Fibroblast of villous mesenchyme (primary cell): ENCODE data around the gene TBX2. TPM values are rescaled to one million over a fixed set of nuclear protein-coding genes. Genes with fewer than 3 reads are reported as not detected.
A peak's percentile ranks its signal among the peaks of the same experiment; 100 is the strongest.

Experiments used
- DNase-seq: peaks from one replicate; pipeline ENCODE4 v3.0.0-alpha.2; 2010; ENCODE audit warnings: low read depth
- H3K4me3 ChIP-seq: 2 replicates; pipeline ENCODE4 v1.5.1; 2011; ENCODE audit warnings: low read depth, mild to moderate bottlenecking, low read length
- total RNA-seq: library from RNA; depleted of rRNA; stranded (reverse); fragments of >200 nt; gene quantifications from 2 replicates; pipeline ENCODE4 v1.2.3, GENCODE V29; 2012
- TF ChIP-seq, protein P1 (sequence below): IDR thresholded peaks from 2 replicates; pipeline ENCODE4 v1.5.1; 2012; ENCODE audit warnings: low read depth, mild to moderate bottlenecking, low read length; ENCODE audit not compliant: insufficient read depth

TBX2 gene
- total RNA-seq, 1 donor = 12.5 TPM

GRCh38 chr17:61416211-61416539 lies 16.5 kb downstream of the TBX2 start:
- no peak overlapping the region for H3K4me3 ChIP-seq
- TF ChIP-seq, protein P1, sequence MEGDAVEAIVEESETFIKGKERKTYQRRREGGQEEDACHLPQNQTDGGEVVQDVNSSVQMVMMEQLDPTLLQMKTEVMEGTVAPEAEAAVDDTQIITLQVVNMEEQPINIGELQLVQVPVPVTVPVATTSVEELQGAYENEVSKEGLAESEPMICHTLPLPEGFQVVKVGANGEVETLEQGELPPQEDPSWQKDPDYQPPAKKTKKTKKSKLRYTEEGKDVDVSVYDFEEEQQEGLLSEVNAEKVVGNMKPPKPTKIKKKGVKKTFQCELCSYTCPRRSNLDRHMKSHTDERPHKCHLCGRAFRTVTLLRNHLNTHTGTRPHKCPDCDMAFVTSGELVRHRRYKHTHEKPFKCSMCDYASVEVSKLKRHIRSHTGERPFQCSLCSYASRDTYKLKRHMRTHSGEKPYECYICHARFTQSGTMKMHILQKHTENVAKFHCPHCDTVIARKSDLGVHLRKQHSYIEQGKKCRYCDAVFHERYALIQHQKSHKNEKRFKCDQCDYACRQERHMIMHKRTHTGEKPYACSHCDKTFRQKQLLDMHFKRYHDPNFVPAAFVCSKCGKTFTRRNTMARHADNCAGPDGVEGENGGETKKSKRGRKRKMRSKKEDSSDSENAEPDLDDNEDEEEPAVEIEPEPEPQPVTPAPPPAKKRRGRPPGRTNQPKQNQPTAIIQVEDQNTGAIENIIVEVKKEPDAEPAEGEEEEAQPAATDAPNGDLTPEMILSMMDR = no peak
- DNase-seq = no peak

DNA sequence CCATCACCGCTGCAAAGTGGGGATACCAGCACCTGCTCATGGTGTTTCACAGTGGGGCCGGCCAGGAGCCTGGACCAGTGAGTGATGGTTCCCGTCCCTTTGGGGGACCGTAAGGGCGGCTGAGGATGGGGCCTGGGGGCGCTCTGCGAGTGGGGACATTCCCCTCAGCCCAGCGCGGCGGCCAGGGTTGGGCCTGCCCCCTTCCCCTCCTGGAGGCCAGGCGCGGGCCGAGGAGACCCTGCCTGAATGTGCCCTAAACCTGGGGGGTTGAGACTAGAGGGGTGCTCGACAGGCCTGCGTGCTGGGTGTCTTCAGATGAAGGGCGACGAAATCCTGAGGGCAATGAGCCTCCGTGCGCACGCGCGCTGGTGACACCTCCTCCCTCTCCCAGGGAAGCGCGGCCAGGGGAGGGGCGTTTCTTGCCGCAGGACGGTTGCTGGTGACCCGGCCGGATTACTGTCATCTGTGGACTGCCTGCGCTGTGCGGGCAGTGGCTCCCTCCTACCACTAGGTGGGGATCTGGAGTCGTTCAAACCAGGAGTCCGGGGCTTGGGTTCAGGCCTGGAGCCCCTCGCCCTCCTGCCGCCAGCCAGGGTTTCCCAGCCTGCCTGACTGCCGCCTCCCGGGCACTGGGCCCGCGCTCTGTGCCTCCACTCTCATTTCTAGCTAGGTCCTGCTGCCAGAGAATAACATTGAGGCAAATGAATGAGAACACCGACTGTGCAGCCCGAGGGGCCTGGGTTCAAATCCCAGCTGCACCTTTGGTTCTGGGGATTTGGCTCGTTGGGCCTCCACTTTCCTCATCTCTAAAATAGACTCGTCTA lies 17.1 kb downstream of the TBX2 start:
- H3K4me3 ChIP-seq = peak overlapping the region; percentile 30
- TF ChIP-seq, protein P1 = peak; percentile 96
- peak; percentile 90 for DNase-seq

DNA sequence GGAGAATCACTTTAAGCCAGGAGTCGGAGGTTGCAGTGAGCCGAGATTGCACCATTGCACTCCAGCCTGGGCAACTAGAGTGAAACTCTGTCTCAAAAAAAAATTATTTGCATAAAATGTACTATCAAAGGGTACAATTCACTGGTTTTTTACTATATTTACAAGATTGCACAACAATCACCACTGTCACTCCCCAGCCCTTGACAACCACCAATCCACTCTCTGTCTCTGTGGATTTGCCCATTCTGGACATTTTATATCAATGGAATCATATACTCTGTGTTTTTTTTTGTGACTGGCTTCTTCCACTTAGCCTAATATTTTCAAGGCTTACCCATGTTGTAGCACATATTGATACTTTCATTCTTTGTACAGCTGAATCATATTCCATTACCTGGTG lies 18.8 kb downstream of the TBX2 start:
- TF ChIP-seq, protein P1 = no peak

DNA sequence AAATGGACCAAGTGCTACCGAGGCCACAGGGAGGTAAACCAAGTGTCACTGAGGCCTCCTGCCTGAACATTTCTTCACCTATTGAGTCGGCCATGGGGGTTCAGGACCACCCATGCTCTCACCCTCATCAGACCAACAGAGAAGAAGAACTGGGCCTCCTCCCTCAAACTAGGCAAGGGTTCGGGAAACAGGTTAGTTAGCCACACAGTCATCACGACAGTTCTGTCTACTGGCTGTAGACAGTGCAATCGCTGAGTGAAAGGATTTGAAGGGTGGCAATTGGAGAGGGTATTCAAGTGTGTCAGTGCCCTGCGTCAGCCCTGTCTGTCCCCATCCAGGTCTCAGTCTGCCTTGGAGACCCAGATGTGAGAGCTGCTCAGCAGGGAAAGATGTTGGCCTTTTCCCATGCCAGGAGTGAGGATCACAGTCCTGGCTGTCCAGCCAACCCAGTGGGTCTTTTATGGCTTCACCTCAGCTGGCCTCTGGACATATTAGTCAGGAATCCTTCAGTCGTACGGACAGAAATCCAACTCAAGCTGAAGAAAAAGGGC lies 19.9 kb downstream of the TBX2 start:
- TF ChIP-seq, protein P1 = no peak
- no peak for DNase-seq

More for the DNA sequence above, 18.8 kb downstream of the TBX2 start:
- DNase-seq = no peak
- H3K4me3 ChIP-seq = no peak overlapping the region

GRCh38 chr17:61420052-61420451 lies 20.4 kb downstream of the TBX2 start:
- no peak overlapping the region for H3K4me3 ChIP-seq
- TF ChIP-seq, protein P1 = no peak
- no peak for DNase-seq

More for the DNA sequence above, 19.9 kb downstream of the TBX2 start:
- H3K4me3 ChIP-seq = no peak overlapping the region

- H3K4me3 ChIP-seq = no peak overlapping the region
- TF ChIP-seq, protein P1 = no peak
- DNase-seq = no peak
These were observed 21.2 kb downstream of the TBX2 start for GRCh38 chr17:61420745-61421398.
